T-cell (primary cell): ENCODE data around the gene GYPB. TPM values are rescaled to one million over a fixed set of nuclear protein-coding genes. Genes with fewer than 3 reads are reported as not detected.
"Not testable (repeated sequence)": the region's sequence is repeated elsewhere in the genome, so short reads cannot be mapped to it uniquely, and the experiment has no call there.

Experiments used
- ATAC-seq, 4 experiments: fragments of 200-7000 bp in 3 of 4; fragments of 150-1000 bp in 1 of 4; cut with Tn5 transposase; replicated peaks in 1 of 4; 1 replicate in 3 of 4; 2 replicates in 1 of 4; pipeline ENCODE4 v1.10.0; 2021; ENCODE audit warnings: moderate library complexity in 3 of 4, mild to moderate bottlenecking in 2 of 4, moderate number of reproducible peaks in 1 of 4
- CTCF ChIA-PET, 2 donors: fragments of 300-600 bp; sonication (Branson Sonifier 250); formaldehyde crosslinking; loops; one replicate each; lab custom pipeline; 2022; ENCODE audit warnings: antibody characterized with exemption in 2 of 2; lab: Charles Lee
- POLR2A ChIA-PET, 2 donors: fragments of 300-600 bp; sonication (Branson Sonifier 250); formaldehyde crosslinking; loops; one replicate each; lab custom pipeline; 2022; ENCODE audit warnings: antibody characterized with exemption in 2 of 2; lab: Charles Lee
- DNase-seq, 35 experiments: peaks; one replicate each; pipeline versions ENCODE4 v3.0.0 to v3.0.0-alpha.2; 2013 to 2023
- H3K27ac ChIP-seq: one replicate; pipeline ENCODE4 v1.5.1; 2013; ENCODE audit warnings: low read length
- H3K27me3 ChIP-seq, 2 experiments: replicated peaks in 1 of 2; 1 replicate in 1 of 2; 2 replicates in 1 of 2; pipeline versions ENCODE4 v1.6.1 to v1.7.0; 2013; ENCODE audit warnings: low read length in 1 of 2, mixed read lengths in 1 of 2; ENCODE audit not compliant: control insufficient read depth in 2 of 2, insufficient read depth in 2 of 2; ENCODE audit errors: extremely low read depth in 1 of 2
- H3K36me3 ChIP-seq, 2 donors: 1 replicate in 1 of 2; 2 replicates in 1 of 2; pipeline versions ENCODE4 v1.6.1 to v1.7.0; 2013; ENCODE audit warnings: low read length in 1 of 2; ENCODE audit not compliant: control insufficient read depth in 2 of 2, insufficient read depth in 1 of 2; ENCODE audit errors: extremely low read depth in 1 of 2
- H3K4me1 ChIP-seq, 2 experiments: 1 replicate in 1 of 2; 2 replicates in 1 of 2; pipeline versions ENCODE4 v1.6.1 to v1.7.0; 2013; ENCODE audit warnings: low read length in 2 of 2, mixed read lengths in 1 of 2; ENCODE audit not compliant: insufficient read depth in 2 of 2, control insufficient read depth in 1 of 2; ENCODE audit errors: extremely low read depth in 1 of 2
- H3K4me3 ChIP-seq, 2 donors: 1 replicate in 1 of 2; 2 replicates in 1 of 2; pipeline versions ENCODE4 v1.5.1 to v1.7.0; 2013; ENCODE audit warnings: mild to moderate bottlenecking in 2 of 2, low read length in 1 of 2, moderate library complexity in 1 of 2; ENCODE audit not compliant: control insufficient read depth in 1 of 2; ENCODE audit errors: extremely low read depth in 1 of 2
- H3K9me3 ChIP-seq: 2 replicates; pipeline ENCODE4 v1.7.0; 2013
- H3K27ac Mint-ChIP-seq, 2 donors: one replicate each; pipeline ENCODE4 v1.8.0; 2020 to 2021; ENCODE audit warnings: mild to moderate bottlenecking in 2 of 2, mixed read lengths in 2 of 2
- H3K27me3 Mint-ChIP-seq, 2 donors: one replicate each; pipeline ENCODE4 v1.8.0; 2021 to 2022; ENCODE audit warnings: mixed read lengths in 2 of 2
- H3K36me3 Mint-ChIP-seq: one replicate; pipeline ENCODE4 v1.8.0; 2021; ENCODE audit warnings: mixed read lengths
- H3K4me1 Mint-ChIP-seq, 3 donors: one replicate each; pipeline ENCODE4 v1.8.0; 2020 to 2022; ENCODE audit warnings: mixed read lengths in 3 of 3, mild to moderate bottlenecking in 1 of 3
- H3K4me3 Mint-ChIP-seq, 3 donors: one replicate each; pipeline ENCODE4 v1.8.0; 2020 to 2022; ENCODE audit warnings: mild to moderate bottlenecking in 3 of 3, mixed read lengths in 3 of 3, moderate library complexity in 3 of 3
- H3K9me3 Mint-ChIP-seq, 3 donors: one replicate each; pipeline ENCODE4 v1.8.0; 2020 to 2022; ENCODE audit warnings: mixed read lengths in 3 of 3
- WGBS: methylation state at CpG from one replicate; pipeline ENCODE4 v1.1.5; 2013; ENCODE audit warnings: missing lambda C conversion rate; ENCODE audit not compliant: insufficient coverage; 5-methylcytosine and 5-hydroxymethylcytosine counted together
- total RNA-seq, 35 experiments: library from RNA in 6 of 35; stranded (reverse) in 6 of 35; fragments of 120-200 nt in 1 of 35; gene quantifications; one replicate each; pipeline versions ENCODE4 v1.2.1 to v1.2.4 and lab custom pipeline; 2013 to 2026

Gene GYPB
- total RNA-seq, 5 donors from 2014 or later (not counting 1 experiment from before 2014, with no cell fraction given) = not detected

GRCh38 chr4:143951458-143951972 is 67.7 kb downstream of the GYPB start:
- H3K27ac ChIP-seq, H3K27ac Mint-ChIP-seq, H3K4me3 Mint-ChIP-seq, POLR2A ChIA-PET, H3K4me3 ChIP-seq, H3K27me3 ChIP-seq, H3K9me3 ChIP-seq, H3K36me3 Mint-ChIP-seq, H3K36me3 ChIP-seq, H3K4me1 ChIP-seq, H3K27me3 Mint-ChIP-seq, ATAC-seq, CTCF ChIA-PET, H3K4me1 Mint-ChIP-seq, DNase-seq: not testable (repeated sequence)
- H3K9me3 Mint-ChIP-seq = peaks cover 7 to 18% (median 11%) of the 10 kb centered on the region in 3 donors

GRCh38 chr4:143950967-143951366 is 68.2 kb downstream of the GYPB start:
- POLR2A ChIA-PET, H3K36me3 Mint-ChIP-seq, H3K27me3 Mint-ChIP-seq: not testable (repeated sequence)

GRCh38 chr4:143950185-143950584 is 69.0 kb downstream of the GYPB start:
- H3K4me3 ChIP-seq, CTCF ChIA-PET, H3K4me1 ChIP-seq, ATAC-seq, H3K27ac ChIP-seq, H3K27ac Mint-ChIP-seq, POLR2A ChIA-PET, DNase-seq, H3K27me3 ChIP-seq, H3K27me3 Mint-ChIP-seq, H3K36me3 ChIP-seq, H3K4me3 Mint-ChIP-seq, H3K36me3 Mint-ChIP-seq, H3K9me3 ChIP-seq, H3K4me1 Mint-ChIP-seq: not testable (repeated sequence)
- peaks cover 7 to 18% (median 11%) of the 10 kb centered on the region in 3 donors for H3K9me3 Mint-ChIP-seq
- no CpG with 5 or more reads among the region's 1 CpG for WGBS

More at GRCh38 chr4:143950967-143951366, 68.2 kb downstream of the GYPB start:
- 87% methylated on average over 4 of the region's 4 CpGs for WGBS
- H3K4me3 ChIP-seq, H3K4me3 Mint-ChIP-seq, H3K9me3 ChIP-seq, H3K4me1 Mint-ChIP-seq, DNase-seq, H3K4me1 ChIP-seq, H3K27ac ChIP-seq, ATAC-seq, CTCF ChIA-PET, H3K36me3 ChIP-seq, H3K27ac Mint-ChIP-seq, H3K27me3 ChIP-seq: not testable (repeated sequence)
- peaks cover 7 to 18% (median 11%) of the 10 kb centered on the region in 3 donors for H3K9me3 Mint-ChIP-seq

GRCh38 chr4:143947493-143947892 is 71.7 kb downstream of the GYPB start:
- H3K27me3 ChIP-seq, H3K27ac ChIP-seq, ATAC-seq, H3K36me3 ChIP-seq, POLR2A ChIA-PET, H3K9me3 ChIP-seq, DNase-seq, H3K4me1 Mint-ChIP-seq, H3K4me1 ChIP-seq, H3K27ac Mint-ChIP-seq, CTCF ChIA-PET, H3K4me3 Mint-ChIP-seq, H3K27me3 Mint-ChIP-seq, H3K4me3 ChIP-seq, H3K36me3 Mint-ChIP-seq: not testable (repeated sequence)
- H3K9me3 Mint-ChIP-seq = peaks cover 7 to 11% (median 7%) of the 10 kb centered on the region in 3 donors
- no CpG with 5 or more reads among the region's 1 CpG for WGBS

Other genes starting within 250 kb of the GYPB start
- 1 to 10 TPM in 1 of 5 donors, under 1 TPM in 4; 0.21 to 2.3 (median 0.56) TPM for gene GYPE, start 113.8 kb downstream of the GYPB start, total RNA-seq
- gene GYPA, start 121.3 kb upstream of the GYPB start, total RNA-seq = not detected